Erythroblast (primary cell): ENCODE data around the gene CEP20.

Experiments used
- GATA1 ChIP-seq: IDR thresholded peaks from 2 replicates; pipeline ENCODE4 v1.6.1; 2011; ENCODE audit warnings: low read depth, mild to moderate bottlenecking, control low read depth, low read length, moderate library complexity
- POLR2A ChIP-seq: IDR thresholded peaks from 2 replicates; pipeline ENCODE4 v1.6.1; 2011; ENCODE audit warnings: mild to moderate bottlenecking, low read length

DNA sequence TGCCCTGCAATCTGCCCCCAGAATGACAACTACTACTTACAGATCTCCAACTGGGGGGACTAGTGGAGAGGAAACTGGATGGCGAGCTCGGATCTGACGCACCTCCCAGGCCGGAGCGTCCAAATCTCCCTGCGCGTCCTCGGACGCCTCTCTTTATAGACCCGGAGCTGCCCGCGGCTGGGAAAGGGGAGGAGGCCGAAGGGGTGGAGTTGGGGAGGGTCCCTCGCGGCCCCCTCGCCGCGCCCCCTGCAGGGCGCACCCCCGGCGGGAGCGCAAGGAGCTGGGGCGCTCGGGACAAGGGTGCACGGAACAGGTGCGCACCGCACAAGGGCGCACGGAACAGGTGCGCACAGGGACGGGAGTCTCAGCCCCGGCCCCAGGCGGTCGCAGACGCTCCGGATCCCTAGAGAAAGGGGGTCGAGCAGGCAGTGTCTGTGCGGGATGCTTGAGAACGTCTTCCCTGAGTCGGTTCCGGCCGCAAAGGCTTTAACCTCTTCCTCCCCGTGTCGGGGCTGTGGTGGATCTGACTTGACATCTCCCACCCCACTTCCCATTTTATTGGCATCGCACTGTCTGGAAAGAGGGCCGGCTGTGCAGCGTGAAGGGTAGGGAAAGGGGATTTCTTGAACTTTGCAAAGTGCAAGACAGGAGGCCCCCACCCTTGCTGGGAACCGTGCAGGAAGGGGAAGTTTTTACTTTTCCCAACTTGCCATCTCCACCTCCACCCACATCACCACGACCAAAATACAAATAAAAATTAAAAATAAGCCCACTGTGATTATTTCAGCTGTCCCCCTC, 31.3 kb downstream of the CEP20 start, which contains the start of gene MYH11:
- TF ChIP-seq POLR2A (no peak), GATA1 (no peak)
